ENCODE results near the gene ZNF93.
A peak's percentile ranks its signal among the peaks of the same experiment; 100 is the strongest.
"Not testable (repeated sequence)": the region's sequence is repeated elsewhere in the genome, so short reads cannot be mapped to it uniquely, and the experiment has no call there.

Gene ZNF93

DNA sequence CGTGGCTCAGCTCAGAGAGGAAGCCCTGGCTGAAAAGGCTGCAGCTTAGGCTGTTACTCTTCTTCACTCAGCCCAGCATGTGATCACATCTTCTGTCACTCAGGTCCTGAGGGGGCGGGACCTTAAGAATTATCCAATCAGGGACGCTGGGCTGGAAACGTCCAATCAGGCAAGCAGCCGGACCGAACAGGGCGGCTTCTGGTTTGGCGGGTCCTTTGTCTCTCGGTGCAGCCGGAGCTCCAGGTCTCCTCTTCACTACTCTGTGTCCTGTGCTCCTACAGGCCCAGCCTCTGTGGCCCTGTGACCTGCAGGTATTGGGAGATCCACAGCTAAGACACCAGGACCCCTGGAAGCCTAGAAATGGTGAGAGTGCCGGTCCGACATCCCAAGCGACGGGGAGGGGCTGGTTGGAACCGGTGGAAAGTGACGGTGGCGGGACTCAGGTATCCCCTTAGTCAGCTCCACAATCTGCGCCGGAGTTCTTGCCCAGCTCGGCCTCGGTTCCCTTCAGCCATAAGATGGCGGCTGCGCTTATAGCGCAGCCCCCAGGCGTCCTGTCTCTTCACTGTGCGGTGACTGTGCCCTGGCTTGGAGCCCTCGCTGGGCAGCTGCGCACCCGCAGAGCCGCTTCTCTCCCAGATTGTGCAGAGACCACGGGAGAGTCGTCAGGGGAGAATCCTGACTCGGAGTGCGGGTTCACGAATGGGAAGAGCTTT, at the start of gene ZNF93:
TSS of gene ZNF93 (plus strand) at position 218 of the 716 bp plus-strand sequence. CDS start at position 361, 143 bp downstream.
- DNase-seq: peak; percentile 90

DNA sequence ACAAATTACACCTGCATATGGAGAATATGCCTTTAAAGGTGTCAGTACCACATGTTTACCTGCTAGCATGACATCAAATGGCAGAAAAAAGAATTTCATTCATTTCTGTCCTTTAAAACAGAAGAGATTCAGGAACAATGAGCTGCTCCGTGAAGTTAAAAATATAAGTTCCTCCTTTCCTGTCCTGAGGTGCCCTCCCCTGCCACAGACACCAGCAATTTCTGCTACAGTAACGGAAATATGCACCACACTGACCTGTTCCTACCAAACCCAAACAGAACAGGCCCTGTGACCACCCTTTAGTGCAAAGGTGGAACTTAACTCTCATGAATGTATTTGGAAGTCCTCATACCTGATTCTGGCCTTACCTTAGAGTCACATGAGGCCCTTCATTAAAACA, 49.0 kb upstream of the ZNF93 start:
- not testable (repeated sequence) for DNase-seq

DNA sequence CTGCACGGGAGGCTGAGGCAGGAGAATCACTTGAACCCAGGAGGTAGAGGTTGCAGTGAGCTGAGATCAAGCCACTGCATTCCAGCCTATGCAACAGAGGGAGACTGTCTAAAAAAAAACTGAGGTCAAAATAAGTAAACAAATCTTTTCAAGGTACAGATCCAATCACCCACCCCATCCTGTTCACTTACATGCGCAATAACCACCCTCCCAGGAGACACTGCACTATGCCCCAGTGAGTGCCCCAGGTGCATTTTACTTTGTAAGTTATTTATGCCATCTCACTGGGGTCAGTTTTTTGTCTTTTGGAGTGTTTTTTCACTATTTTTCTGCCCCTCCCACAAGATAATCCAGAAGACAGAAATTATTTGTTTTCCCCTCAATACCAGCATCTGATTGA, 42.0 kb upstream of the ZNF93 start:
- DNase-seq: no peak

DNA sequence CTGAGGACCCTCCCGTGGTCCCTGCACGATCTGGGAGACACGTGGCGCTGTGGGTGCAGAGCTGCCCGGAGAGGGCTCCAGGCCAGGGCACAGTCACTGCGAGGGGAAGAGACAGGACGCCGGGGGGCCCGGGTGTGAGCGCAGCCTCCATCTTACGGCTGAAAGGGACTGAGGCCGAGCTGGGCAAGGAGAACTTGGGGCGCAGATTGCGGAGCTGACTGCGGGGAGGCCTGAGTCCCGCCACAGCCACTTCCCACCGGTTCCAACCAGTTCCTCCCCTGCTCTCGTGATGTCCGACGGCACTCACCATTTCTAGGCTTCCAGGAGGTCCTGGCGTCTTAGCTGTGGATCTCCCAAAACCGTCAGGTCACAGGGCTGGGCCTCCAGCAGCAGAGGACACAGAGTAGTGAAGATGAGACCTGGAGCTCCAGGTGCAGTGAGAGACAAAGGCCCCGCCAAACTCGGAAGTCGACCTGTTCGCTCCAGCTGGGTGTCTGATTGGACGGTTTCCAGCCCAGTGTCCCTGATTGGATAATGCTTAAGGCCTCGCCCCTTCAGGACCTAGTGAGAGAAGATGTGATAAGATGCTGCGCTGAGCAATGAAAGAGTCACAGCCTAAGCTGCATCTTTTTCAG, 39.9 kb upstream of the ZNF93 start:
- peak; percentile 81 for DNase-seq

DNA sequence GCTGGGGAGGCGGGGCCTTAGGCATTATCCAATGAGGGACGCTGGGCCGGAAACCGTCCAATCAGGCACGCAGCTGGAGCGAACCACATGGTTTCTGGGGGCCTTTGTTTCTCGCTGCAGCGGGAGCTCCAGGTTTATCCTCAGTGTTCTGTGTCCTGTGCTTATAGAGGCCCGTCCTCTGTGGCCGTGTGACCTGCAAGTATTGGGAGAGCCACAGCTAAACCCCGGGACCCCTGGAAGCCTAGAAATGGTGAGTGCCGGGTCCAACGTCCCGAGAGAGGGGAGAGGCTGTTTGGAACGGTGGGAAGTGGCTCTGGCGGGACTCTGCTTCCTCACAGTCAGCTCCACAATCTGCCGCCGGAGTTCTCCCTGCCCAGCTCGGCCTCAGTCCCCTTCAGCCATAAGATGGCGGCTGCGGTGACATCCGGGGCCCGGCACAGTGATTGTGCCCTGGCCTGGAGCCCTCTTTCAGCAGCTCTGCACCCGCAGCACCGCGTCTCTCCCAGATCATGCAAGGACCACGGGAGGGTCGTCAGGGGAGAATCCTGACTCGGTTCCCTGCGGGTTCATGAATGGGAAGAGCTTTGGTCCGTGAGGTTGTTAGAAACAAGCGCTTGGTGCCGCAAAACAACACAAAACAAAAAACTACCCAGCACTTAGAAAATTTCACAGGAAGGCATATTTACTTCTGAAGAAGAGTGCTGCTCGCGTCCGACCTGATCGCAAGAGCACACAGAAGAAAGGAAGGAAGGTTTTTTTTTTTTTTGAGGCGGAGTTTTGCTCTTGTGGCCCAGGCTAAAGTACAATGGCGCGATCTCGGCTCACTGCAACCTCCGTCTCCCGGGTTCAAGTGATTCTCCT, 34.8 kb upstream of the ZNF93 start, which contains the start of gene ZNF253:
TSS of gene ZNF253 (plus strand) at position 133 of the 861 bp plus-strand sequence. CDS start at position 248, 115 bp downstream.
- DNase-seq: peak; percentile 96

DNA sequence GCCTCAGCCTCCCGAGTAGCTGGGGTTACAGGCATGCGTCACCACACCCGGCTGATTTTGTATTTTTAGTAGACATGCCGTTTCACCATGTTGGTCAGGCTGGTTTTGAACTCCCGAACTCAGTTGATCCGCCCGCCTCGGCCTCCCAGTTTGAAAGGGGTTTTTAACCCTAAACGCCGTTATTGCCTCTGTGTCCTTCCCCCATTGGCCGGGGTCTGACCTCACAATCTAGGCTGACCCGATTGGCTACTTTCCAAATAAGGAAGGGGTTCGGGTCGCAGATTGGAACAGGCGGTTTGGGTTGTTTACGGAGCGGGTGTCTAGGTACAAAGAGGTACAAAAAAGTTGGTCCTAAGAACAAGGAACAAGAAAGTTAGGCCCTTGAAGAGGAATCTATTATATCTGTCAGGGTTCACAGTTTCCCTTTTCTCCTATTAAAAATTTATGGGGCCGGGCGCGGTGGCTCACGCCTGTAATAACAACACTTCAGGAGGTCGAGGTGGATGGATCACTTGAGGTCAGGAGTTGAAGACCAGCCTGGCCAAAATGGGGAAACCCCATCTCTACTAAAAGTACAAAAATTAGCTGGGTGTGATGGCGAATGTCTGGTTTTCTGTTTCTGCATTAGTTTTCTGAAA, 34.0 kb upstream of the ZNF93 start:
- peak; percentile 53 for DNase-seq

DNA sequence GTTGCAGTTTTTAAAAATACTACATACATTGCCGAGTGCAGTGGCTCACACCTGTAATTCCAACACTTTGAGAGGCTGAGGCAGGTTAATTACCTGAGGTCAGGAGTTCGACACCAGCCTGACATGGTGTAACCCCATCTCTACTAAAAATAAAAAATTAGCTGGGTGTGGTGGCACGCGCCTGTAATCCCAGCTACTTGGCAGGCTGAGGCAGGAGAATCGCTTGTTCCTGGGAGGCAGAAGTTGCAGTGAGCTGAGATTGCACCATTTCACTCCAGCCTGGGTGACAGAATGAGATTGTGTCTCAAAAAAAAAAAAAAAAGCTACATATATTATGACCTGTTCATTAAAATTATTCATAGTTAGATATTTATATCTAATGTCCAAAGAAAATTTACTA, 30.7 kb upstream of the ZNF93 start:
- DNase-seq: not testable (repeated sequence)

DNA sequence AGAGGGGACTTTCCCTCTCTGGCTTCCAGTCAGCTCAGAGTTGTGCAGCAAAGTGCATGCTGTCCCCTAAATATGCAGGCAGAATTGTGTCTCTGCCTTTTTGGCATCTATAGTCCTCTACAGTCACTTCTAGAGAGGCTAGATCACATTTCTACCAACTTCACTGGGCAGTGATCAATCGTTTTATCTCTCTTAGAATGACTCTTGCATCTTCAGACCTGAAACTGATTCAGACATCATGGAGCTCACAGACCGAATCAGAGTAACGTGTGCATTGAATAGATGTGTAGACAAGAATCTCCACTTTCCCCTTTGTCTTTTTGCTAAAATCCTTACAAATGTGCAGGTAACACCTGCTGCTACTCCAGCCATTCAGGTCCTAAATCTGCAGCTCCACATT, 28.8 kb upstream of the ZNF93 start:
- no peak for DNase-seq

DNA sequence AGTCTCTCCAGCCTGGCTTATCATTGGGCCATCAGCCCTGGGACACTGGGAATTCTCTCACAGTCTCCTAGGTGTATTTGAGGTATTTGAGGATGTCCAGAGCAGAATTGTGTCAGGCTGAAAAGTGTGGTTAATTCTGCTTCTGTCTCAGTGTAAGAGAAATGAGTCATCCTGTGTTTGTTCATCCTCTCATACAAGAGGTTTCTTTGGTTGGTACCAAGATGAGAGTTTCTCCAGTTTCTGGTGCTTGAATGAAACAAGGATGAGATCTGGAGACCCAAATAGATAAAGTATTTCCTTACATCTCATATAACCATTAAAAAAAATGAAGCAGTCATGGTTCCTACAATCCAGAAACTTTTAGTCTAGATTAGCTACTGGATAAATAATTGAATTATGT, 27.4 kb upstream of the ZNF93 start:
- DNase-seq: no peak

DNA sequence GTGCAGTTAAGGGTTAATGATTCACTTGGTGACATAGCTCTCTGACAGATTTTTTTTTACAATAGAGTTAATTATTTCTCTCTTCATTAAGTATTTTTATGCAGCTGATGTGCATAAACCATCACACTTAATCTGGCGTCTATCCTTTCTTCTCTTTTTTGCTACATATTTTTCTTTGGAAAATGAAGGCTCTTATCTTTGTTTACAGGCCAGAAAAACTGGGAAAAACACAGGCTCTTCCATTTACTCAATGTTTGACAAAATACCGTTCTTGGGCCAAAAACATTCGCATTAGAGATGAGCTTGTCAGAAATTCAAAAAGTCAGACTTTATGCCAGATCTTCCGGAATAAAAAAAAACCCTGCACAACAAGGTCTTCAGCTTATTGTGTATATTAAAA, 23.0 kb upstream of the ZNF93 start:
- no peak for DNase-seq

DNA sequence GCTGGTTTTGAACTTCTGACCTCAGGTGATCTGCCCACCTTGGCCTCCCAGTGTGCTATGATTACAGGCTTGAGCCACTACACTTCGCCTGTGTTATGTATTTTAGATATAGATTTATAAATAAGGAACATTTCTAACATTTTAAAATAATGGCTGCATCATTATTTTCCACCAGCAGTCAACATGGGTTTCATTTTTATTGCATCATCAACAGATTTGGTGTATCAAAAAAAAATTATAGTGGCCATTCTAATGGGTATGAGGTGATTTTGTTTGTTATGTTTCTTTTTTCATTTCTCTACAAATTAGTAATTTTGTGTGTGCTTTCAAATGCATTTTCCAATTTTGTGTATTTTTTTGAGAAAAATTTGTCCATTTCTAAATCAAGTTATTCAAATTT, 16.2 kb upstream of the ZNF93 start:
- no peak for DNase-seq

DNA sequence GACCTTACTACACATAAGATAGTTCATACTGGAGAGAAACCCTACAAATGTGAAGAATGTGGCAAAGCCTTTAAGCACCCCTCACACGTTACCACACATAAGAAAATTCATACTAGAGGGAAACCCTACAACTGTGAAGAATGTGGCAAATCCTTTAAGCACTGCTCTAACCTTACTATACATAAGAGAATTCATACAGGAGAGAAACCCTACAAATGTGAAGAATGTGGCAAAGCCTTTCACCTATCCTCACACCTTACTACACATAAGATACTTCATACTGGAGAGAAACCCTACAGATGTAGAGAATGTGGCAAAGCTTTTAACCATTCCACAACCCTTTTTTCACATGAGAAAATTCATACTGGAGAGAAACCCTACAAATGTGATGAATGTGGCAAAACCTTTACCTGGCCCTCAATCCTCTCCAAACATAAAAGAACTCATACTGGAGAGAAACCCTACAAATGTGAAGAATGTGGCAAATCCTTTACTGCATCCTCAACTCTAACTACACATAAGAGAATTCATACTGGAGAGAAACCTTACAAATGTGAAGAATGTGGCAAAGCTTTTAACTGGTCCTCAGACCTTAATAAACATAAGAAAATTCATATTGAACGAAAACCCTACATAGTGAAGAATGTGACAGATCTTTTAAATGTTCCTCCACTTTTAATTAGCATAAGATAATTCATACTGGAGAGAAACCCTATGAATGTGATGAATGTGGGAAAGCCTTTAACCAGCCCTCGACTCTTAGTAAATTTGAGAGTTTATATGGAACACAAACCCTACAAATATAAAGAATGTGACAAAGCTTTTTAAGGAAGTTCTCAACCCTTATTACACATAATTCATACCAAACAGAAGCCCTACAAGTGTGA, 8.4 kb upstream of the ZNF93 start:
- DNase-seq: not testable (repeated sequence)

DNA sequence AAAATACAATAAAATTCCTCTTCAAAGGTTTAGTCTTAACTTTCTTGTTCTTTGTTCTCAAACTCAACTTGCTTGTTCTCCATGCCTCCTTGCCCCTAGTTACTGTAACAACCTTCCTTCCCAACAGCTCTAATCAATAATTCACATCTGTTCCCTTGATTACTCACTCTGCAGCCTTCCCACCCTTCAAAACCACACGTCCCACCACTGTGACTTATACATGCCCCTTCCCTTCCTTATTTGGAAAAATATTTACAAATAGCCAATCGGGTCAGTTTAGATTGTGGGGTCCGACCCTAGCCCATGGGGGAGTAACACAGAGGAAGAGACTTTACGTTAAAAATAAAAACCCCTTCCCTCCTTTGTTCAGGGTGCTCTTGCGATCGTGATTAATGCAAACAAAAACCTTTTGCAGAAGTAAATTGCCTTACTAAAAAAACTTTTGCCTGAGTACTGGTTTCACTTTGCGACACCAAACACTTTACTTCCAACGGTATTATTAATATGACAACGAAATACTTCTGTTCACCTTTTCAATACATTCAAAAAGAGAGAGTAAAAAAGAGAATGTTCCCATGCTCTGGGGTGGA, 512 bp upstream of the ZNF93 start:
- DNase-seq: peak; percentile 17

DNA sequence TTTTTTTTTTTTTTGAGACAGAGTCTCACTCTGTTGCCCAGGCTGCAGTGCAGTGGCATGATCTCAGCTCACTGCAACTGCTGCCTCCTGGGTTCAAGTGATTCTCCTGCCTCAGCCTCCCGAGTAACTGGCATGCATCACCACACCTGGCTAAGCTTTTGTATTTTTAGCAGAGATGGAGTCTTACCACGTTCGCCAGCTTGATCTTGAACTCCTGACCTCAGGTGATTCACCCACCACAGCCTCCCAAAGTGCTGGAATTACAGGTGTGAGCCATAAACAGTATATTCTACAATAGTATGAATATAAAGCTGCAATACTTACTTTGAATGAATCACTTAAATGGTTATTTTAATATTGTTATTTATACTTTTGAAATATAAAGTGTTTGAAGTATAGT, 6.8 kb downstream of the ZNF93 start:
- not testable (repeated sequence) for DNase-seq

DNA sequence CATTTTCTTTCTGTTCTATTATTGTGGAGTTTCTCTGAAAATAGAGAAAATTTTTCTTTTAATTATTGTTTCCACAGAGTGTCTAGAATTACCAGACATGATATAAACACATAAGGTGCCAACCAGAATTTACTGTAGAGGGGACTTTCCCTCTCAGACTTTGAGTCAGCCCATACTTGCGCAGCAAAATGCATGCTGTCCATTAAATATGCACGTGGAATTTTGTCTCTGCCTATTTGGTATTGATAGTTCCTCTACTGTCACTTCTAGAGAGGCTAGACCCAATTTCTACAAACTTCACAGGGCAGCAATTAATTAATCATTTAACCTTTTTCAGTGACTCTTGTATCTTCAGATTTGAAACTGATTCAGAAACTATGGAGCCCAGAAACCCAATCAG, 8.9 kb downstream of the ZNF93 start:
- DNase-seq: no peak

DNA sequence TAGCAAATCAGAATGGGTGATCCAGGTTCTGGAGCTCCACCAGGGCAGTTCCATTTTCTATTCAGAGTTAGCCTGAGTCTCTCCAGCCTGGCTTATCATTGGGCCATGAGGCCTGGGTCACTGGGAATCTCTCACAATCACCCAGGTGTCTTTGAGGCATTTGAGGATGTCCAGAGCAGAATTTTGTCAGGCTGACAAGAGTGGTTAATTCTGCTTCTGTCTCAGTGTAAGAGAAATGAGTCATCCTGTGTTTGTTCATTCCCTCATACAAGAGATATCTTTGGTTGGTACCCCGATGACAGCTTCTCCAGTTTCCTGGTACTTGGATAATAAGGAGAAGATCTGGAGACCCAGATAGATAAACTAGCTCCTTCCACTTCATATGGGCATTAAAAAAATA, 10.4 kb downstream of the ZNF93 start:
- DNase-seq: no peak

DNA sequence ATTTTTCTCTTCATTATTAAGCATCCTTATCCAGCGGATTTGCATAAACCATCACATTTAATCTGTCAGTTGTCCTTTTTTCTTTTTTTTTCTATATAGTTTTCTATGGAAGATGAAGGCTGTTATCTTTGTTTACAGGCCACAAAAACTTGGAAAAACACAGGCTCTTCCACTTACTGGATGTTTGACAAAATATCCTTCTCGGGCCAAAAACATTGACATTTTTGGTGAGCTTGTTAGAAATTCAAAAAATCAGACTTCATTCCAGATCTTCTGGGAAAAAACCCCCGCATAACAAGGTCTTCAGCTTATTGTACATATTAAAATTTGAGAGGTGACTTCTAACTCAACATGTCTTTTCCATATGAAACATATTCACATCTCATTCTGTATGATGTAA, 13.8 kb downstream of the ZNF93 start:
- DNase-seq: no peak

DNA sequence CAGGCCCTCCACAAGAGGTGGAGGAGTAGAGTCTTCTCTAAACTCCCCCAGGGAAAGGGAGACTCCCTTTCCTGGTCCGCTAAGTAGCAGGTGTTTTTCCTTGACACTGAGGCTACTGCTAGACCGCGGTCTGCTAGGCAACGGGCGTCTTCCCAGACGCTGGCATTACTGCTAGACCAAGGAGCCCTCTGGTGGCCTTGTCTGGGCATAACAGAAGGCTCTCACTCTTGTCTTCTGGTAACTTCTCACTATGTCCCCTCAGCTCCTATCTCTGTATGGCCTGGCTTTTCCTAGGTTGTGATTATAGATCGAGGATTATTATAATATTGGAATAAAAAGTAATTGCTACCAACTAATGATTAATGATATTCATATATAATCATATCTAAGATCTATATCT, 29.7 kb downstream of the ZNF93 start:
- DNase-seq: peak; percentile 45

DNA sequence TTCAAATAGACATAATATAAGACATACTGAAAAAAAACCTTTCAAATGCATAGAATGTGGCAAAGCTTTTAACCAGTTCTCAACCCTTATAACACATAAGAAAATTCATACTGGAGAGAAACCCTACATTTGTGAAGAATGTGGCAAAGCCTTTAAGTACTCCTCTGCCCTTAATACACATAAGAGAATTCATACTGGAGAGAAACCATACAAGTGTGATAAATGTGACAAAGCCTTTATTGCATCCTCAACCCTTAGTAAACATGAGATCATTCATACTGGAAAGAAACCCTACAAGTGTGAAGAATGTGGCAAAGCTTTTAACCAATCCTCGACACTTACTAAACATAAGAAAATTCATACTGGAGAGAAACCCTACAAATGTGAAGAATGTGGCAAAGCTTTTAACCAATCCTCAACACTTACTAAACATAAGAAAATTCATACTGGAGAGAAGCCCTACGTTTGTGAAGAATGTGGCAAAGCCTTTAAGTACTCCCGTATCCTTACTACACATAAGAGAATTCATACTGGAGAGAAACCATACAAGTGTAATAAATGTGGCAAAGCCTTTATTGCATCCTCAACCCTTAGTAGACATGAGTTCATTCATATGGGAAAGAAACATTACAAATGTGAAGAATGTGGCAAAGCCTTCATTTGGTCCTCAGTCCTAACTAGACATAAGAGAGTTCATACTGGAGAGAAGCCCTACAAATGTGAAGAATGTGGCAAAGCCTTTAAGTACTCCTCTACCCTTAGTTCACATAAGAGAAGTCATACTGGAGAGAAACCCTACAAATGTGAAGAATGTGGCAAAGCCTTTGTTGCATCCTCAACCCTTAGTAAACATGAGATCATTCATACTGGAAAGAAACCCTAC, 32.9 kb downstream of the ZNF93 start:
- DNase-seq: not testable (repeated sequence)

DNA sequence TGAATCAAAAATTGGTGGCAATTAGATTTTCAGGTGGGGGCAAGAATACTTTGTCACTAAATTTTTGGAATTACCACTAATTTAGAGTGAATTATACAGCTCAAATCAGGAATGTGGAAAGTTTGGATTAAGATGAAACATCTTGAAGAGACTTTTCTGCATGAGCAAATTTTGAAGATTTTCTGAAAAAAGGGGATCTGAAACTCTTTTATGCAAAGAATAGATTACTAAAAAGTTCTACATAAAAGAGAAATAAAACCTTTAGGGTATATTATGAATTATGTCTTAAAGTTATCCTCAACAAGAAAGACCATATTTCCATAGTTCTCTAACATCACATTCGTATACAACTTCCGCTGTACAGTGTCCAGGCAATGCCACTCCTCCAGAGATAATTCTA, 36.7 kb downstream of the ZNF93 start:
- no peak for DNase-seq

DNA sequence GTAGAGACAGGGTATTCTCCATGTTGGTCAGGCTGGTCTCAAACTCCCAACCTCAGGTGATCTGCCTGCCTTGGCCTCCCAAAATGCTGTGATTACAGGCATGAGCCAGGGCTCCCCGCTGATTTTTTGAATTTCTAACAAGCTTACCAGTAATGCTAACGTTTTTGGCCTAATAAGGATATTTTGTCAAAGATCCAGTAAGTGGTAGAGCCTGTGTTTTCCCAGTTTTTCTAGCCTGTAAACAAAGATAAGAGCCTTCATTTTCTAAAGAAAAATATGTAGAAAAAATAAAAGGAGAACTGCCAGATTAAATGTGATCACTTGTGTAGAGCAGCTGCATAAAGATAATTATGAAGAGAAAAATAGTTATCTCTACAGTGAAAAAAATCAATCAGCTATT, 37.7 kb downstream of the ZNF93 start:
- DNase-seq: no peak

Data from CD4-positive, alpha-beta T cell treated with Interleukin-17A for 4 hours (primary cell).